HUDEP-2 (cell line): Measurements from ENCODE around the gene ADAM12.
"Not testable (repeated sequence)": the region's sequence is repeated elsewhere in the genome, so short reads cannot be mapped to it uniquely, and the experiment has no call there.

ENCODE experiments used
- DNase-seq, 76 experiments: peaks; one replicate each; lab custom pipeline; 2025; ENCODE audit not compliant: unreplicated experiment in 76 of 76; lab: John Stamatoyannopoulos, UW

The ADAM12 gene

GRCh38 chr10:126375926-126376554 lies 12.2 kb downstream of the ADAM12 start:
- DNase-seq = no peak

- no peak for DNase-seq
Observed at GRCh38 chr10:126375299-126375698, 13.0 kb downstream of the ADAM12 start.

DNA sequence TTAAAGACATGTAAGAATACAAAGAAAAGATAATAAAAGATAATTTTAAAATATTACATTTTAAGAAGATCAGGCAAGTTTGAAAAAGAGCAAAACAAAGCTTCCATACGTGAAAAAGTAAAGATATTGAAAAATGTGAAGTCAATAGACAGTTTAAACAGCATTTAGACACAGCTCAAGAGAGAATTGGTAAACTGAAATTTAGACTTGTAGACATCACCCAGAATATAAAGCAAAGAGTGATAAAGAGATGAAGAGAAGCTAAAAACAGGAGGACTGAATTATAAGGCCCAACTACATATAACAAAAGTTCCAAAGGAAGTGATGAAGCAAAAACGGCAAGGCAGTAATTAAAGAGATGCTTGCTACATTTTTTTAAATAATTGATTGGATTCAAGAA lies 13.8 kb downstream of the ADAM12 start:
- DNase-seq = no peak

DNA sequence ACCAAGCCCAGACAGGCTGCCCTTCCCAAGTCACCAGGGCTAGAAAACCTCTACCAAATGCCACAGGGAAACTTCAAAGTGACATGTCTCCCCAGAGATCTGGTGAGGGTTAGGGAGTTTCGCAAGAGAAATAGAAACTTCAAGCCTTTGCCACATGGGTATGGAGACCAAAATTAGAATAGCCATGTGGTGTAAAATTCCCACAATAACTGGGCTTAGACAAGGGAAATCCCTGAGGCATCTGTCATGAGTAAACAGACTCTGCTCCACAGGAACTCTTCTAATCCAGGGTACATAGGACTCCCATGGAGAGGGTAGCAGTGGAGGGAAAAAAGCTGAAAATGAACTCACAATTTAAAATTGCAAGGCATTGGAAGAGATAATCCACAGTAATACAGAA lies 14.3 kb downstream of the ADAM12 start:
- no peak for DNase-seq

- DNase-seq = no peak
Observed at GRCh38 chr10:126373147-126373546, 15.1 kb downstream of the ADAM12 start.

- DNase-seq = no peak
Observed at GRCh38 chr10:126372396-126372795, 15.9 kb downstream of the ADAM12 start.

DNA sequence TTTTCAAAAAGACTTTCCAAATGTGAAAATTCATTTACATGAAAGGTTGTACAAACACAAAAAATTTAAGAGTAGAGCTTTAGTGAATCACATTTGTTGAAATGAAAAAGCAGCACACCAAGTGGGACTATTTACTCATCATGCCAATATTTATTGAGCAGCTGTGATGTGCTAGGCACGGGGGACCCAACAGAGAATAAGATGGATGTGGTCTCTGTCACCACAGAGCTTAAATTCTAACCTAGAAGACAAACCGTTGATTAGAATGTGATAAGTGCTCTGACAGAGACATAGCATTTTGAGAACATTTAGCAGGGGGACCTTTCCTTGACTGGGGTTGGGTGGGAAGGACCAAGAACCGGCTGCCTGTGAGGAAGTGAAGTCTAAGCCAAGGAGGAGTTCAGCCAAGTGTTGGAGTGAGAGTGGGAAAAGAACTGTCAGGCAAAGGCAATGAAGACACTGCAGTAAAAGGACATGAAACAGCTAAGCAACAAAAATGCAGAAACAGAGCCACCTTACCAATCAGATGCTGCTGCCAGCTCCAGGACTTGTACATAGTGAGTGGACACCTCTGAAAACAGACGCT lies 19.1 kb downstream of the ADAM12 start:
- DNase-seq = no peak

- no peak for DNase-seq
Observed at GRCh38 chr10:126357169-126357568, 31.1 kb downstream of the ADAM12 start.

- DNase-seq = no peak
Observed at GRCh38 chr10:126353666-126354065, 34.6 kb downstream of the ADAM12 start.

GRCh38 chr10:126352453-126352852 lies 35.8 kb downstream of the ADAM12 start:
- no peak for DNase-seq

DNA sequence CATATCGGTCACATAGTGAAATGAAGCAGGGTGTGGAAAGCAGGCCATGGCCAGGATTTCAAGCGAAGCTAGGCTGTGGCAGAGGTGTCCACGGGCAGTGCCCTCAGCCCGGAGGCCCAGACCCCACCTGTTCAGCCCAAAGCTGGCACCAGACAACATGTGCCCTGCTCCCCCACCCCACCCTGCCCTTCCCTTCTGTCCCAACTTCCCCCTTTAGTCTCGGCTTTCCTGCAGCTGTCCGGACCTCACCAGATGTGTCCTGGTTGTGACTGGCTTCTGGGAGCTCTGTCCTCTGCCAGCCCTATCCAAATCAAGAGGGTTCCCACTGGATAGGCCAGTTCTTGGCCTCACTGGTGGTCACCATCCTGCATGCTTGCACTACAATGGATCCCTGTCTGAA lies 37.3 kb downstream of the ADAM12 start:
- DNase-seq = no peak

GRCh38 chr10:126350216-126350992 lies 37.9 kb downstream of the ADAM12 start:
- no peak for DNase-seq

GRCh38 chr10:126349676-126350075 lies 38.6 kb downstream of the ADAM12 start:
- no peak for DNase-seq

- DNase-seq = no peak
Observed at GRCh38 chr10:126349101-126349500, 39.2 kb downstream of the ADAM12 start.

- DNase-seq = not testable (repeated sequence)
Observed at GRCh38 chr10:126343496-126343895, 44.8 kb downstream of the ADAM12 start.

DNA sequence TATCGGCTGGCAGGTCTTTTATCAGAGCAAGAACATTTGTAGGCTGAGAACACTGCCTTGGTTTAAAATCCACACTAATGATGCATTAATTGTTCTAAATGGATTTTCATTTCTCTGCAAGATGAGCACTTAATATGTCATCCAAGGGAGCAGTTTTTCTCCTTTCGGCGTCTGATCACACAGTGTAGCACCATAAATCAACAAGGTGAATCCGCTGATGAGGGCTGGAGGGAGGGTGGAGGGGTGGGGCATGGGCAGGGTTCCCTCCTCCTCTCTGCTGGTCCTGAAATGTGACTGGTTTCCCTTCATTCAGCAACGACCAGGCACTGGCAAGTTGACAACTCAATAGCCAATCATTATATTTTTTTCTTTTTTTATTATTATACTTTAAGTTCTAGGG lies 45.6 kb downstream of the ADAM12 start:
- no peak for DNase-seq

DNA sequence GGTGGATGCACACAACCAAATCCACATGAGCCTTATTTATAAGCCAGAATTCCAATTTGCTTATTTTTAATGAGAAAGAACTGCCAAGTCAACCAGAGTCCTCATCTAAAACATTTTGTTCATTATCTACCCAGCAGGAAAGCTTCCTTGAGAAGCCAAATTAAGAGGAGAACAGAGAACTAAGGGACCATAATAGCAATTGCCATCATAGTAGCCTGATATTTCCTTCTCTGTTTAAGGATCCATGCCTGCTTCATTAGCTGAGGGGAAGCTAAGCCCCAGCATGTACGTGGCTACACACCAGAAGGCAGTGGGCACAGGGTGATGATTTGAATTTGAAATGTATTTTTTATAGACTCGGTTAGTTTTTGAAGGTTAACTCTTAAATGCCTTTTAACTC lies 46.8 kb downstream of the ADAM12 start:
- no peak for DNase-seq

DNA sequence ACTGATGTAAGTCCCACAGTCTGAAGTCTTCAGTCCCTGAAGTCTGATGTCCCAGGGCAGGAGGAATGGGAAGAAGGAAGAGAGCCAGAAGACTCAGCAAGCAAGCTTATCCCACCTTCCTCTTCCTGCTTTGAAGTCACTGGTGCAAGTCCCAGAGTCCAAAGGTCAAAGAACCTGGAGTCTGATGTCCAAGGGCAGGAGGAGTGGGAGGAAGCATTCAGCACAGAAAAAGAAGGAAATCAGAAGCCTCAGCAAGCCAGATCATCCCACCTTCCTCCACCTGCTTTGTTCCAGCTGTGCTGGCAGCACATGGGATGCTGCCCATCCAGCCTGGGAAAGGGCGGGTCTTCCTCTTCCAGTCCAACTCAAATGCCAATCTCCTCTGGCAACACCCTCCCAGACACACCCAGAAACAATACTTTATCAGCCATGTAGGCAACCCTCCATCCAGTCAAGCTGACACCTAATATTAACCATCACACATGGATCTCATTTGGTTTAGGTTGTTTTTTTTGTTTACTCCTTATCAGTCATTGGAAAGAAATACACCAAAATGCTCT lies 50.9 kb downstream of the ADAM12 start:
- DNase-seq = no peak

GRCh38 chr10:126336801-126337200 lies 51.5 kb downstream of the ADAM12 start:
- no peak for DNase-seq

DNA sequence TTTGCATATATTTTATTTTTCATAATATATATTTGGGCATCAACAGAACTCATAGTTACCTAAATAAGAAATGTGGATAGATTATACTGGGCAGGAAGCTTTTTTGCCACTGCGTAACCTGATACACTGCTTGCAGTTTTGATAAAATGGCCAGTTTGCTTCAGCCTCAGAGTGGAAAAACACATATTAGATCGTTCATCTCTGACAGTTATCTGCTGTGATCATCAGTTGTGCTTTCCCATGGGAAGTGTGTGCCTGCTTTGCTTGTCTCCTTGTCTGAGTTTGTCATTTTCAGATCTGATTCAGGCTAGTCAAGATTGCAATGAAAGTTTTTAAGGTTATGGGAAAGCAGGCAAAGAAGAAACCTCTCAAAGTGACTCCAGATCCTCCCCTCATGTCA lies 54.0 kb downstream of the ADAM12 start:
- DNase-seq = no peak

- DNase-seq = no peak
Observed at GRCh38 chr10:126332576-126332975, 55.7 kb downstream of the ADAM12 start.

DNA sequence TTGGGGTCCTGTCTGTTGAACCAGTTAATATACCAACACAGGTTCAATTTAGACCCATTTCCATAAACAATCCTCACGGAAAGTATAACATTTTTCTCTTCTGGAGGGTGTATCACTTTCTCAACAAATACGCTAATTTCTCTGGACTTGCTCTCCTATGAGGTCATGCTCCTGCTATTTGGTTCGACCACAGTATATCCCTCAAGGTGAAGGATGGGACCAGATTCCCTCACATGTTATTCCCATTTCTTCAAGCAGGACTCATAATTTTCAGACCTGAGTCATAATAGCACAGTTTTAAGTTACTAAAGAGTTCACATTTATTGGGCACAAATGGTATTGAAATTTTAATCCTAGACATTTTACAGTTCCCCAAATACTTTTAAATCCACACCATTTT lies 57.2 kb downstream of the ADAM12 start:
- no peak for DNase-seq
